Suprapubic skin (tissue), 4 donors: ENCODE measurements around the gene CD1B. TPM values are rescaled to one million over a fixed set of nuclear protein-coding genes. Genes with fewer than 3 reads are reported as not detected.

Experiments
- DNase-seq, 2 donors: peaks; one replicate each; pipeline ENCODE4 v3.0.0-alpha.2; 2019; ENCODE audit warnings: low spot score in 2 of 2
- H3K27ac ChIP-seq: fragments of 200-600 bp; sonication (generic); one replicate; pipeline ENCODE4 v1.5.1; 2019
- H3K27me3 ChIP-seq: fragments of 200-600 bp; sonication (generic); one replicate; pipeline ENCODE4 v1.5.1; 2019
- H3K36me3 ChIP-seq: fragments of 200-600 bp; sonication (generic); one replicate; pipeline ENCODE4 v1.5.1; 2019
- H3K4me1 ChIP-seq: fragments of 200-600 bp; sonication (generic); one replicate; pipeline ENCODE4 v1.5.1; 2019
- H3K4me3 ChIP-seq: fragments of 200-600 bp; sonication (generic); one replicate; pipeline ENCODE4 v1.5.1; 2019; ENCODE audit warnings: mild to moderate bottlenecking
- H3K9me3 ChIP-seq: fragments of 200-600 bp; sonication (generic); one replicate; pipeline ENCODE4 v1.5.1; 2019
- EP300 ChIP-seq: sonication (generic); formaldehyde crosslinking; IDR thresholded peaks from one replicate; pipeline ENCODE4 v1.6.1; 2017; ENCODE audit warnings: antibody characterized with exemption
- POLR2A ChIP-seq, 2 donors: fragments of 450-650 bp; IDR thresholded peaks; one replicate each; pipeline ENCODE4 v1.6.1; 2017; ENCODE audit warnings: antibody characterized with exemption in 2 of 2, mild to moderate bottlenecking in 2 of 2, moderate library complexity in 2 of 2
- POLR2AphosphoS5 ChIP-seq, 3 donors: sonication (generic); formaldehyde crosslinking; IDR thresholded peaks; one replicate each; pipeline ENCODE4 v1.6.1; 2017; ENCODE audit warnings: antibody characterized with exemption in 3 of 3
- WGBS: methylation state at CpG from one replicate; pipeline ENCODE4 v1.1.5; 2018; 5-methylcytosine and 5-hydroxymethylcytosine counted together
- total RNA-seq, 4 donors: library from RNA; depleted of rRNA; stranded (reverse); fragments of >200 nt; gene quantifications; one replicate each; pipeline ENCODE4 v1.1.0, GENCODE V29; 2016
- TF ChIP-seq, protein P1 (sequence below), 2 donors: fragments of 200-600 bp in 1 of 2; fragments of 450-650 bp in 1 of 2; sonication (generic) in 1 of 2; IDR thresholded peaks; one replicate each; pipeline ENCODE4 v1.5.1; 2016 to 2019; ENCODE audit warnings: antibody characterized with exemption in 2 of 2, mild to moderate bottlenecking in 1 of 2, moderate library complexity in 1 of 2

CD1B gene
- total RNA-seq, 4 donors from 2014 or later, result not detected

DNA sequence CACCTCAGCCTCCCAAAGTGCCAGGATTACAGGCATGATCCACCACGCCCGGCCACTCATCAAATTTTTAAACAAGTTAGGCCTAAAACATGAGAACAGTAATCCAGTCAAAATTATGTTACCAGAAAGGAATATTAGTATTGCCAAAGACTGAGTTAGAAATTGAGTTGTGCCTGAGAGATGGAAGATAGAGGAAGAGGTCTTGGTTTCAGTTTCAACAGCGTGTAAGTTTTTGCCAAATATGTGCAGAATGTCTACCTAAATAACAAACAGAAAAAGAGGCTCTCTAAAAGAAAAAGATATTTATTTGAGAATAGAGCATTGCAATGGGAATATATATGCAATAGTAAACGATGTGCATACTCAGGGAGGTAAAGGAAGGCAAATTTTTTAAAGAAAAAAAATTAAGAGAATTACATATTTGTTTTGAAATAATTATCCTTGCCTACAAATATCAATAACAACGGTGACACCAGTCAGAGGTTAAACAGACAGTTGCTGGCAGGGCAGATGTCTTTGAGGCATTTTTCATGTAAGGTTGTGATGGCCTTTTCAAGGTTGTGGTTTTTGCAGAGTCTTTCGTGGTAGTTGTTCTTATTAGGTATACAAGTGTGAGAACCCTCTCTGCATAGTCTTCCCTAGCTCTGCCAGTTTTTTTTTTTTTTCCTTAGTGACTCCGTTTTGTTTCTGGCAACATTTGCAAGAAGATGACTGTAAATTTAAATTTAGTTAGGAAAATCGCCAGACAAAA is 2.2 kb upstream of the CD1B start:
- Histone ChIP-seq H3K36me3 (no peaks in the 10 kb centered on the region), H3K27ac (no peak overlapping the region), H3K4me1 (no peaks in the 10 kb centered on the region), H3K27me3 (no peaks in the 10 kb centered on the region), H3K4me3 (no peak overlapping the region), H3K9me3 (no peaks in the 10 kb centered on the region)
- DNase-seq, result no peak
- TF ChIP-seq POLR2A (IDR thresholded peaks at IDR 0.05) (no peak), EP300 (no peak), POLR2AphosphoS5 (IDR thresholded peaks at IDR 0.05) (no peak)
- TF ChIP-seq, protein P1, sequence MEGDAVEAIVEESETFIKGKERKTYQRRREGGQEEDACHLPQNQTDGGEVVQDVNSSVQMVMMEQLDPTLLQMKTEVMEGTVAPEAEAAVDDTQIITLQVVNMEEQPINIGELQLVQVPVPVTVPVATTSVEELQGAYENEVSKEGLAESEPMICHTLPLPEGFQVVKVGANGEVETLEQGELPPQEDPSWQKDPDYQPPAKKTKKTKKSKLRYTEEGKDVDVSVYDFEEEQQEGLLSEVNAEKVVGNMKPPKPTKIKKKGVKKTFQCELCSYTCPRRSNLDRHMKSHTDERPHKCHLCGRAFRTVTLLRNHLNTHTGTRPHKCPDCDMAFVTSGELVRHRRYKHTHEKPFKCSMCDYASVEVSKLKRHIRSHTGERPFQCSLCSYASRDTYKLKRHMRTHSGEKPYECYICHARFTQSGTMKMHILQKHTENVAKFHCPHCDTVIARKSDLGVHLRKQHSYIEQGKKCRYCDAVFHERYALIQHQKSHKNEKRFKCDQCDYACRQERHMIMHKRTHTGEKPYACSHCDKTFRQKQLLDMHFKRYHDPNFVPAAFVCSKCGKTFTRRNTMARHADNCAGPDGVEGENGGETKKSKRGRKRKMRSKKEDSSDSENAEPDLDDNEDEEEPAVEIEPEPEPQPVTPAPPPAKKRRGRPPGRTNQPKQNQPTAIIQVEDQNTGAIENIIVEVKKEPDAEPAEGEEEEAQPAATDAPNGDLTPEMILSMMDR (IDR thresholded peaks at IDR 0.05), result no peak
- WGBS, result 71% methylated on average over 8 of the region's 8 CpGs

DNA sequence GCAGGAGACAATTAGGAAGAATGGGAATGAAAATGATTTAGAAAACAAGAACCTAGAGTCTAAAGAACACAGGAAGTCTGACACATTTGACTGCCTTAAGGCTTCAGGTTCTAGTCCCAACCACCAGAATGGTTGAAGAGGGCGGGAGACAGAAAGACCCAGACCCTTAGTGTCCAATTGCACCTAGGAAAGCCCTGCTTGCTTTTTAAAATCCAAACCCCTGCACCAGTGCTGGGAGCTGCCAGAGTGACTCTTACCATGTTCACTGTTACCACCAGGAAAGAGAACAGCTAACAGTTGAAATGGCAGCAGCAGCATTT is 265 bp downstream of the CD1B start:
- Histone ChIP-seq H3K27me3 (no peaks in the 10 kb centered on the region), H3K4me3 (no peak overlapping the region), H3K4me1 (no peaks in the 10 kb centered on the region), H3K36me3 (no peaks in the 10 kb centered on the region), H3K27ac (no peak overlapping the region), H3K9me3 (no peaks in the 10 kb centered on the region)
- whole genome bisulfite sequencing, result 95% methylated on average over 1 of the region's 1 CpG
- TF ChIP-seq POLR2AphosphoS5 (IDR thresholded peaks at IDR 0.05) (no peak), EP300 (no peak), POLR2A (IDR thresholded peaks at IDR 0.05) (no peak)
- TF ChIP-seq, protein P1 (IDR thresholded peaks at IDR 0.05), result no peak
- no peak for DNase-seq

GRCh38 chr1:158330391-158331105 is 783 bp downstream of the CD1B start:
- WGBS, result 82% methylated on average over 11 of the region's 11 CpGs
- DNase-seq, result no peak
- Histone ChIP-seq H3K4me1 (no peaks in the 10 kb centered on the region), H3K9me3 (no peaks in the 10 kb centered on the region), H3K27me3 (no peaks in the 10 kb centered on the region), H3K4me3 (no peak overlapping the region), H3K27ac (no peak overlapping the region), H3K36me3 (no peaks in the 10 kb centered on the region)
- TF ChIP-seq, protein P1 (IDR thresholded peaks at IDR 0.05), result no peak
- no peak for TF ChIP-seq POLR2AphosphoS5 (IDR thresholded peaks at IDR 0.05)
- no peak for TF ChIP-seq POLR2A (IDR thresholded peaks at IDR 0.05)
- TF ChIP-seq EP300, result no peak

- H3K36me3 ChIP-seq, result no peaks in the 10 kb centered on the region
- DNase-seq, result no peak
- TF ChIP-seq, protein P1 (IDR thresholded peaks at IDR 0.05), result no peak
- no peak for TF ChIP-seq POLR2A (IDR thresholded peaks at IDR 0.05)
- TF ChIP-seq EP300, result no peak
- no peak for TF ChIP-seq POLR2AphosphoS5 (IDR thresholded peaks at IDR 0.05)
- H3K27me3 ChIP-seq, result no peaks in the 10 kb centered on the region
- H3K9me3 ChIP-seq, result no peaks in the 10 kb centered on the region
- no peak overlapping the region for H3K4me3 ChIP-seq
- H3K27ac ChIP-seq, result no peak overlapping the region
- no peaks in the 10 kb centered on the region for H3K4me1 ChIP-seq
- WGBS, result 90% methylated on average over 3 of the region's 3 CpGs
Measured at GRCh38 chr1:158329733-158330132, 1.6 kb downstream of the CD1B start.

DNA sequence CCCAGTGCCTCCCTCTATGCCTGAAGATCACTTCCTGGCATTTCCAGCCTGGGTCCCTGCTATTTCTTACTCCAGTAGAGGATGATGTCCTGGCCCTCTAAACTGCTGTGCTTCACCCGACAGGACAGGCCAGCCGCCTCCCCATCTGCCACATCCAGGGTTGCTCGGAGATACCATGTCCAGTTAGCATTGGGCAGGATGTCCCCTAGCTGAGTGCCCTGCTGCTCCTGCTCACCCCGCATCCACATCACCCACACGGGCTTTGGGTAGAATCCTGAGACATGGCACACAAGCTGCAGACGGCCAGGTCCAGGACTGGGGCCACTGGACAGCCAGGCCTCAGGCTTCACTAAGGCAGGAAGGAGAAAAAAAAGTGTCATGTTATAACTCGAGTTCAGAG is 2.0 kb downstream of the CD1B start:
- DNase-seq, result no peak

More for the DNA sequence above, 2.0 kb downstream of the CD1B start:
- H3K27me3 ChIP-seq, result no peaks in the 10 kb centered on the region
- WGBS, result 91% methylated on average over 4 of the region's 7 CpGs
- H3K9me3 ChIP-seq, result no peaks in the 10 kb centered on the region
- no peaks in the 10 kb centered on the region for H3K36me3 ChIP-seq
- no peak overlapping the region for H3K27ac ChIP-seq
- no peak overlapping the region for H3K4me3 ChIP-seq
- H3K4me1 ChIP-seq, result no peaks in the 10 kb centered on the region
- TF ChIP-seq EP300 (no peak), POLR2A (IDR thresholded peaks at IDR 0.05) (no peak)
